ENCODE results near the gene ADAMTS7.
A peak's percentile ranks its signal among the peaks of the same experiment; 100 is the strongest.
"Not testable (repeated sequence)": the region's sequence is repeated elsewhere in the genome, so short reads cannot be mapped to it uniquely, and the experiment has no call there.

ADAMTS7 gene

DNA sequence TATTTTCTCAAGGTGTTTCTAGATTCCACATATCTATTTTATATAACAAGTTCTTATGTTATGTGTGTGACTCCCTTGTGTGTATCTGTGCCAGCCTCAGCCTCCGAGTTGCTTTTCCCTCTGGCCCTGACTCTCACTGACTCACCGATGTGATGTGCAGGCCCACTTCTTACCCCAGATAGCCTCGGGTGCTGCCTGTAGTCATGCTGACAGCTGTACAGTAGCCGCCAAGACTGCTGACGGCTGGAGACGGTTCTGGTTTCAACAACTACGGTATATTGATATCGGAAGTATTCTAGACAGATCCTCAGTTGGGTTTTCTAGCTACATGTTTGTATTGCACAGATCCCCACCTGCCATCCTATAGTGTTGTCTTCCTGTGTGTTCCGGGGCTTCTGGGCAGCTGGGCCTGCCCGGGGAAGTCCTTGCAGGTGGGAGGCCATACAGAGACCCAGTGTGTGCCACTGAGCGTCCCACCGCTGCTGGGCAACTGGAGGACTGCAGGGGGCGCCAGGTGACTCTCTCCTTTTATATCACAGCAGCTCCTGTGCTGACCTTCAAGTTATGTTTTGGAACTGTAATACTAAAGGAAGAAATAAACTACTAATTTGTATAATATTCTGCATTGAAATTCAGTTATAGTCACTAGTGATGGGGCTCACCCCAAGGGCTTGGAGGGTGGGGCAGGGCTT is 55.2 kb downstream of the ADAMTS7 start:
- DNase-seq (ENCODE audit: low spot score): peak; percentile 52
- FAIRE-seq: peak; percentile 84

GRCh38 chr15:78754637-78755280 is 56.5 kb downstream of the ADAMTS7 start:
- DNase-seq (ENCODE audit: low spot score) (peak; percentile 5), FAIRE-seq (peak; percentile 84)

DNA sequence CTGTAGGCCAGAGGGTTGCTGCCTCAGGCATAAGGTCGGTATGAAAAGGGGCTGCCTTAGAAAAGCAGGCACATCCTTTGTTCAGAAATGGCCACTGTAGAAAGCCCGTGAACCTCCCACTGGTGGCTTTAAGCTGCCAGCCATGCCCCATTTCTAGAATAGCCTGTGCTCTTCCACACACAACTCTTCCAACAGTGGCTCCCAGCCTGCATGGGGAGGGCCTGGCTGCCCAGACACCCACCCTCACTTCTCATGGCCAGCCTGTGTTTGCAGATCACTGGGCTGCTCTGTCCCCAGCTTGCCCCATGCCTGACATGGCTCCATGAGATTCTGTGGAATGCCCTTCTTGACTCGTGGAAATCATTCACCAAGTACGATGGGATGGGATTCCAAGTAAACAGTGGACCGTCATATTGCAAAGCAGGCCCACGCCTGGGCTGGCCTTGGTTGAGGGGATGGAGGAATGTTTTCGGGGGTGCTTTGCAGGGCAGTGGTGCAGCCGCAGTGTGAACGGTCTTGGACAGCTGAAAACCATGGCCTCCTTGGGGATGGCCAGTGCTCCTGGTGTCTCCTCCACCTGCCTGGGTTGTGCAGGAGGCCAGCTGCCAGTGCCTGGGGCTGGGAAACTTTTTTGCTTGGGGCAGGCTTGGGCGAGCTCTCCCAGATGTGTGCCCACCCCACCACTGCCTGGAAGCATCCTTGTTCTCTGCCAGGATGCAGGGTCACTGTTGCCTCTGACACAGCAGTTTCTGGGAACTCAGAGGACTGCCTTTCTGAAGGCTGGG is 57.3 kb downstream of the ADAMTS7 start:
- DNase-seq (ENCODE audit: low spot score): not testable (repeated sequence)

DNA sequence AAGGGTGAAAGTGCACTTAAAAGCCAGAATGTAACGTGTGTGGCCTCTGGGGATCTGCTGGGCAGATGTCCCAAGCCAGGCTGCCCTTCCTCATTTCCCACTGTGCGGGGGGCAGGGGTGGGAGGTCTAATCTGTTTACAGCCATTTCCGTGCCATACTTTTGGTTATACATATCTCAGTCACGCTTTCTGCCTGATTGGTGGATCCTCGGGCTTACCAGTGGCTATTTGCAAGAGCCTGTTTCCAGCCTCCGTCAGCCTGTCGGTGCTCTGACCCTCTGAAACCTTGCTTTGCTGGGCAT is 58.0 kb downstream of the ADAMTS7 start:
- not testable (repeated sequence) for DNase-seq (ENCODE audit: low spot score); FAIRE-seq

More for the DNA sequence above, 57.3 kb downstream of the ADAMTS7 start:
- FAIRE-seq: not testable (repeated sequence)

GRCh38 chr15:78752492-78753358 is 58.5 kb downstream of the ADAMTS7 start:
- DNase-seq (ENCODE audit: low spot score): no peak
- FAIRE-seq: no peak

GRCh38 chr15:78751602-78751979 is 59.7 kb downstream of the ADAMTS7 start:
- DNase-seq (ENCODE audit: low spot score) (no peak), FAIRE-seq (no peak)

- peak; percentile 49 for DNase-seq (ENCODE audit: low spot score)
- not testable (repeated sequence) for FAIRE-seq
Measured at GRCh38 chr15:78750974-78751601, 60.2 kb downstream of the ADAMTS7 start.

DNA sequence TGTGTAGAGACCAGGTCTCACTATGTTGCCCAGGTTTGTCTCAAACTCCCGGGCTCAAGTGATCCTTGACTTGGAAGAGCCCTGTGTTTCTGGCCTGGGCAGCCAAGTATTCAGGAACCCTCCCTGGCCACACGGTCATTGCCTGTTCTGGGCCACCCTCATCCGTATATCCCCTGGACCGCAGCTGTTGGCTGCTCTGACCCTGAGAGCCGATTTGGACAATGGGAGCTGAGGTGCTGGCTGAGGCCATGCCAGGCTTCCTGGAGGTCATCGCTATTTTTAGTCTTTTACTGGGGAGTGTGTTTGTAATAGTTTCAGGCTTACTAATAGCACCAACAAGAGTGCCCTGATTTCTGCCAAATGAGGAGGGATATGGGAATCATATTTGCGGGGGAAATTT is 60.7 kb downstream of the ADAMTS7 start:
- FAIRE-seq (no peak), DNase-seq (ENCODE audit: low spot score) (no peak)

DNA sequence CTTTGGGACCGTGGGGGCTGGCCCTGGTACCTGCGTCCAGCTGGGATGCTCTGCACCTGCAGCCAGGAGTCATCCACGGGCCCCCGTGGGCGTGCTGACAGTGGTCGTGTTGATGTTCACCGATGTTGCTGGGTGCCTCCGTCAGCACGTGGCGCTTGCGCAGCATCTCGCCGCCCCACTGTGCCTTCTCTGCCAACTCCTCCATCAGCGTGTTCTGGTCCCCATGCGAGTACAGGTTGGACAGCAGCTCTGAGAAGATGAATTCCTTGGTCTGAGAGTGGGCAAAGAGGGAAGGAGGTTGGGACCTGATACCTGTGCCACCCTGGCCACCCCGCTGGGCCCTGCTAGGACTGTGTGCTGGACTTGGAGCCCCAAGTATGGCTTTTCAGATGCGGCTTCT is 61.4 kb downstream of the ADAMTS7 start:
- FAIRE-seq: no peak
- no peak for DNase-seq (ENCODE audit: low spot score)

DNA sequence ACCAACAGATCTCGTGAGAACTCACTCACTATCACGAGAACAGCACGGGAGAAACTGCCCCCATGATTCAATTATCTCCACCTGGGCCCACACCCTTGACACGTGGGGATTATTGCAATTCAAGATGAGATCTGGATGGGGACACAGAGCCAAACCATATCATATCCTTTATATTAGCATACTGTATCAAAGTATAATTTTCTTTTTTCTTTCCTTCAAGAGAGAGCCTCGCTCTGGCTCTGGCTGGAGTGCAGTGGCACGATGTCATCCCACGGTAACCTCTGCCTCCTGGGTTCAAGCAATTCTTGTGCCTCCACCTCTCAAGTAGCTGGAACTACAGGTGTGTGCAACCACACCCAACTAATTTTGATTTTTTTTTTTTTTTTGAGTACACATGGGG is 63.4 kb downstream of the ADAMTS7 start:
- not testable (repeated sequence) for DNase-seq (ENCODE audit: low spot score); FAIRE-seq

DNA sequence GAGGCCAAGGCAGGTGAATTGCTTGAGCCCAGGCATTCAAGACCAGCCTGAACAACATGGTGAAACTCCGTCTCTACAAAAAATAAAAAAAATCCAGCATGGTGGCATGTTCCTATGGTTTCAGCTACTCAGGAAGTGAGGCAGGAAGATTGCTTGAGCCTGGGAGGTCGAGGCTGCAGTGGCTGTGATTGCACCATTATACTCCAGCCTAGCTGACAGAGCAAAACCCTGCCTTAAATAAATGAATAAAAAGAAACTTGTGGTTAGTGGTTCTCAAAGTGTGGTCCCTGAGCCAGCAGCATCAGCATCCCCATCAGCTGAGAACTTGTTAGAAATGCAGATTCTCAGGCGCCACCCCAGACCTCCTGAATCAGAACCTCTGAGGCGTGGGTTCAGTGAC is 69.6 kb downstream of the ADAMTS7 start:
- not testable (repeated sequence) for DNase-seq (ENCODE audit: low spot score); FAIRE-seq

- DNase-seq (ENCODE audit: low spot score) (no peak), FAIRE-seq (no peak)
Measured at GRCh38 chr15:78740904-78741274, 70.4 kb downstream of the ADAMTS7 start.

GRCh38 chr15:78739996-78740903 is 71.0 kb downstream of the ADAMTS7 start:
- FAIRE-seq (no peak), DNase-seq (ENCODE audit: low spot score) (peak; percentile 13)

GRCh38 chr15:78739206-78739605 is 72.1 kb downstream of the ADAMTS7 start:
- FAIRE-seq (no peak), DNase-seq (ENCODE audit: low spot score) (no peak)

GRCh38 chr15:78737931-78738558 is 73.2 kb downstream of the ADAMTS7 start:
- DNase-seq (ENCODE audit: low spot score): peak; percentile 18
- FAIRE-seq: not testable (repeated sequence)

DNA sequence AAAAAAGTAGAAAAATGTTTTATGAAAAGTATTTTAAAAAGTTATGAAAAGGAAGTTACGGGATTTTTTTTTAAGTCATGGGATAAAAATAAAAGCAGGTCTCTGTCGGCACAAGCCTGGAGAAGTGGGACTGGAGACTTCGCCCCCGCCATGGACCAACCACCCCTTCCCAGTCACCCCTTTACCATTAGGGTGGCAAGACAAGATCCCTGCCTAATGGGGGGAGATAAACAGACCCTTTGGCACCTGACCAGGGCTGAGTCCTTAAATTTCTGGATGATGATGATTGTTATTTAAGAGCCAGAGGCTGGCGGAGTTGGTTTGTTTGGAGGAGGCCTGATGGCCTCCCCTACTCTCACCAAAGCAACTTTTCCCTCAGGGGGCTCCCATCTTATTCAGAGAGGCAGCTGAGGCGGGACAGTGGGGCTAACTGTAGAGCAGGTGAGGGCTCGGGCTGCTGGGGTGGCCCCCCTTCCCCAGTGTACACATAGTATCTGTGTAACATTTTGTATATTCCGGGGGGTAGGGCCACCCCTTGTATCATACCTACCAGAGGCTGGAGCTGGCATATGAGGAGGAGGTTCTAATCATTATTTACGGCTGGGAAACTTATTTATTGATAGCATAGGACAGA is 74.0 kb downstream of the ADAMTS7 start:
- FAIRE-seq: no peak

DNA sequence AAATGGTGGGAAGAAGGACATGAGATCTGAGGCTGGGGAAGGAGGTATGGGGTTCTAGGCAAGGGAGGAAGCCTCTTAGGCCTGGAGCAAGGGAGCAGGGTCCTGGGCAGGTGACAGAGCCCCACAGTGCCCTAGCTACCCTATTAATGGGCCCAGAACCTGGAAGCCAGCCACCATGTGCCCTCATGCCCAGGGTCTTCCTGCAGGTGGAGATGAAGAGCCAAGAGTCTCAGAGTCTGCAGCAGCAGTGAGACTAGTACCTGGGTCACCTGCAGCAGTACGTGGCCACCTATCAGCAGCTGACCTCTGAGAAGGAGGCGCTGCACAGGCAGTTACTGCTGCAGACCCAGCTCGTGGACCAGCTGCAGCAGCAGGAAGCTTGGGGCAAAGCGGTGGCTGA is 75.0 kb downstream of the ADAMTS7 start:
- FAIRE-seq; DNase-seq (ENCODE audit: low spot score): not testable (repeated sequence)

More for the DNA sequence above, 74.0 kb downstream of the ADAMTS7 start:
- DNase-seq (ENCODE audit: low spot score): no peak

GRCh38 chr15:78734451-78735064 is 76.7 kb downstream of the ADAMTS7 start:
- DNase-seq (ENCODE audit: low spot score): no peak
- no peak for FAIRE-seq
